Subcutaneous adipose tissue (tissue), 4 donors: ENCODE results near the gene SRRM2. TPM values are rescaled to one million over a fixed set of nuclear protein-coding genes. Genes with fewer than 3 reads are reported as not detected.

Source experiments
- CTCF ChIP-seq: fragments of 450-650 bp; IDR thresholded peaks from one replicate; pipeline ENCODE4 v1.5.1; 2016; ENCODE audit warnings: low read depth, mild to moderate bottlenecking, control low read depth, antibody characterized with exemption, moderate library complexity
- total RNA-seq, 4 donors: library from RNA; depleted of rRNA; stranded (reverse); fragments of >200 nt; gene quantifications; one replicate each; pipeline ENCODE4 v1.1.0, GENCODE V29; 2016

The SRRM2 gene
- total RNA-seq, 4 donors from 2014 or later, result 245 to 552 (median 404) TPM

GRCh38 chr16:2720719-2721633 lies 31.5 kb upstream of the SRRM2 start:
- no peak for TF ChIP-seq CTCF

DNA sequence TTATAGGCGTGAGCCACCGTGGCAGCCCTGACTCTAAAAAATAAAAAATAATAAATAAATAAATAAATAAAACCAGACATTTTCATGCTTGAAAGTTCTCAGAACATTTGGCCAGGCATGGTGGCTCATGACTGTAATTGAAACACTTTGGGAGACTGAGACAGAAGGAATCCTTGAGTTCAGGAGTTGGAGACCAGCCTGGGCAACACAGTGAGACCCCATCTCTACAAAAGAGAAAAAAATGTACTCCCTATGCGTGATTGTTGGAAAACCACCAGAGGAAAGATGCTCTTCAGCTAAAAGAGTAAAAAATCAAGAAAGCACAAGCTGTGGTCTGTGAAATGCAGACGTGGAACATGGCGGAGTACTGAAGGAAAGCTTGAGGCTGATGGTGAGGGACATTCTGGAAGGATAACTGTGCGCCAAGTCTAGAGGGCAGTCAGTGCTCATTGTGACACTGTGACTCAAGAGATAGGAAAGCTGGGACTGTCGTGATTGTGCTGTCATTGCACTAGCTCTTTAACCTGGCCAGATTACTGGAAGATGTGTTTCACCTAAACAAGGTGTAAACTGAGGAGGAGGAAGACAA lies 28.3 kb upstream of the SRRM2 start:
- TF ChIP-seq CTCF, result no peak

DNA sequence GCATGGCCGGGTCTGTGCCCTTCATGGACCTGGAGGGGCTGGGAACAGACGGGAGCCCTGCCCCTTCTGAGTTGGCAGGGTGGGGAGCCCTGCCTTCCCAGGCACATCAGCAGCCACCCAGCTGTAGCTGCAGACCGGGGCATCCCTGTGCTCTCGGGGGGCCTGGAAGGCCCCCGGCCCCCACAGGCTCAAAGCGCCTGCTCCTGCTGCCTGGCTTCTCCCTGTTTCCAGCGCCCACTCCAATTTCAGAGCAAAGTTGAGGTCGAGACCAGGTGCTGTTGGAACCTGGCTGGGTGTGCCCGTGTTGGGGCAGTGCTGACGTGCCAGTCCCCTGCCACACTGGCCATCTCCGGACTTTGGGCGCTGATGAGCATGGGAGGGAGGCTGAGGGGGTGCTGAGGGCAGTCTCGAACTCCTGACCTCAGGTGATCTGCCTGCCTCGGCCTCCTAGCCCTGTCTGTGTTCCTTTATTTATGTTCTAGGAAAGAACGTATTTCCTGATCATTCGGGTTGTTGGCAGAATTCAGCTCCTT lies 27.6 kb upstream of the SRRM2 start:
- TF ChIP-seq CTCF, result no peak

DNA sequence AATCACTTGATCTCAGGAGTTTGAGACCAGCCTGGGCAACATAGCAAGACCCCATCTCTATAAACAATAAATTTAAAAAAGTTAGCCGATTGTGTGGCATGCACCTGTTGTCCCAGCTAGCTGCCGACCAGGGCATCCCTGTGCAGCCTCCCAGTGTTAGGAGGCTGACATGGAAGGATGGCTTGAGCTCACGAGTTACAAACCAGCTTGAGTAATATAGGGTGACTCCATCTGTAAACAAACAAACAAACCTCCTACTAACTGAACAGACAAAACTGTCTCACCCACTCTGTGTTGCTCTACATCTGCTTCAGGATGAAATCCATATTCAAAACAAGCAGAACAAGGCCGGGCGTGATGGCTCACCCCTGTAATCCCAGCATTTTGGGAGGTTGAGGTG lies 25.5 kb upstream of the SRRM2 start:
- no peak for TF ChIP-seq CTCF

GRCh38 chr16:2728034-2728433 lies 24.4 kb upstream of the SRRM2 start:
- TF ChIP-seq CTCF, result no peak

DNA sequence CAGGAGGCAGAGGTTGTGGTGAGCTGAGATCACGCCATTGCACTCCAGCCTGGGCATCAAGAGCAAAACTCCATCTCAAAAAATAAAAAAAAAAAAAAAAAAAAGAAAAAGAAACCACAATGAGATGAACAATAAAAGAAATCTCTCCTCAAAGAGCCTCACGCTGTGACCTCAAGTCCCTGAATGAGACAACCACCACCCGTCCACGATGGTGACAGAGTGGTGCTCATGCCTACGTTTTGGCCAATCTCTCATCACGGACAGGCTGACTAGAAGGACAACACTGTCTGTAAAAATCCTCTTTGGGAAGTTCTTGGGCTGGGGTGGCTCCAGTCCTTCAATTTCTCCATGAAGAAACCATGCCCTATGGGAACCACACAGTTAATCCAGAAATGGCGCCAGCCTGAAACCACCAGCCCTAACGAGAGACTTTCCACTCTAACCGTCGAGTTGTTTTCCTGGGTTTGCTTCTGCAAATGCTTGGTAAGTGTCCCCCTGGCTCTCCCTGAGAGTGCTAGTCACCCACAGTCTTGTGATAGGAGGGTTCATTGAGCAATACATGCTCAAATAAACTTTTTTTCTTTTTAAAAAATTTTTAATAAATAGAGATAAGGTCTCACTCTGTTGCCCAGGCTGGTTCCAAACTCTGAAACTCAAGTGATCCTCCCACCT lies 17.5 kb upstream of the SRRM2 start:
- TF ChIP-seq CTCF, result no peak
